Brain microvascular endothelial cell (primary cell): ENCODE results near the gene CCNB3.

Source experiments
- DNase-seq: peaks from one replicate; pipeline ENCODE4 v3.0.0-alpha.2; 2020
- H3K27ac ChIP-seq: fragments of 250-450 bp; sonication (Bioruptor Pico); 2 replicates; pipeline ENCODE4 v1.5.1; 2020; ENCODE audit warnings: mild to moderate bottlenecking, moderate library complexity
- H3K27me3 ChIP-seq: fragments of 250-450 bp; sonication (Bioruptor Pico); replicated peaks from 2 replicates; pipeline ENCODE4 v1.5.1; 2020; ENCODE audit warnings: mild to moderate bottlenecking
- H3K36me3 ChIP-seq: fragments of 250-450 bp; sonication (Bioruptor Pico); replicated peaks from 2 replicates; pipeline ENCODE4 v1.5.1; 2020; ENCODE audit warnings: mild to moderate bottlenecking
- H3K4me3 ChIP-seq: 2 replicates; pipeline ENCODE4 v1.5.1; 2011; ENCODE audit warnings: low read depth, mild to moderate bottlenecking, control low read depth, low read length, moderate library complexity
- in situ Hi-C: cut with HindIII; loops from 2 replicates; pipeline ENCODE4 v1.10.0; 2017; ENCODE audit warnings: low sequenced_read_pairs, low pct_ligation_motif_present
- TF ChIP-seq, protein P1 (sequence below): IDR thresholded peaks from 2 replicates; pipeline ENCODE4 v1.5.1; 2011; ENCODE audit warnings: low read depth, mild to moderate bottlenecking, moderate library complexity, low read length, control low read depth, inconsistent platforms; ENCODE audit errors: missing control alignments

The CCNB3 gene

GRCh38 chrX:50167366-50167765 lies 37.2 kb upstream of the CCNB3 start:
- TF ChIP-seq, protein P1, sequence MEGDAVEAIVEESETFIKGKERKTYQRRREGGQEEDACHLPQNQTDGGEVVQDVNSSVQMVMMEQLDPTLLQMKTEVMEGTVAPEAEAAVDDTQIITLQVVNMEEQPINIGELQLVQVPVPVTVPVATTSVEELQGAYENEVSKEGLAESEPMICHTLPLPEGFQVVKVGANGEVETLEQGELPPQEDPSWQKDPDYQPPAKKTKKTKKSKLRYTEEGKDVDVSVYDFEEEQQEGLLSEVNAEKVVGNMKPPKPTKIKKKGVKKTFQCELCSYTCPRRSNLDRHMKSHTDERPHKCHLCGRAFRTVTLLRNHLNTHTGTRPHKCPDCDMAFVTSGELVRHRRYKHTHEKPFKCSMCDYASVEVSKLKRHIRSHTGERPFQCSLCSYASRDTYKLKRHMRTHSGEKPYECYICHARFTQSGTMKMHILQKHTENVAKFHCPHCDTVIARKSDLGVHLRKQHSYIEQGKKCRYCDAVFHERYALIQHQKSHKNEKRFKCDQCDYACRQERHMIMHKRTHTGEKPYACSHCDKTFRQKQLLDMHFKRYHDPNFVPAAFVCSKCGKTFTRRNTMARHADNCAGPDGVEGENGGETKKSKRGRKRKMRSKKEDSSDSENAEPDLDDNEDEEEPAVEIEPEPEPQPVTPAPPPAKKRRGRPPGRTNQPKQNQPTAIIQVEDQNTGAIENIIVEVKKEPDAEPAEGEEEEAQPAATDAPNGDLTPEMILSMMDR, result no peak
- H3K4me3 ChIP-seq, result no peak overlapping the region
- no peak for DNase-seq
- no peak overlapping the region for H3K27ac ChIP-seq
- no peaks in the 10 kb centered on the region for H3K27me3 ChIP-seq
- in situ Hi-C loops, result no loop called here
- no peaks in the 10 kb centered on the region for H3K36me3 ChIP-seq

DNA sequence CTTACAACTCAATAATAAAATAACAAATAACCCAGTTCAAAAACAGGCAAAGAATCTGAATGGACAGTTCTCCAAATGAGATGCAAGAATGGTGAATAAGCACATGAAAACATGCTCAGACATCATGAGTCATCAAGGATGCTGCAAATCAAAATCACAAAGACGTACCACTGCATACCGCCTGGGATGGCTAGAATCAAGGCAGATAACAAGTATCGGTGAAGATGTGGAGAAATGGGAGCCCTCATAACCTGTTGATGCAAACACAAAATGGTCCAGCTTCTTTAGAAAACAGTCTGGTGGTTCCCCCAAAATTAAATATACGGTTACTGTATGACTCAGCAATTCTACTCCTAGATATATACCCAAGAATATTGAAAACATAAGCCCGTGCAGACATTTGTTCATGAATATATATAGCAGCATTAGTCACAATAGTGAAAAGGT lies 36.3 kb upstream of the CCNB3 start:
- TF ChIP-seq, protein P1, result no peak
- peak; percentile 36 for DNase-seq
- H3K36me3 ChIP-seq, result no peaks in the 10 kb centered on the region
- no peaks in the 10 kb centered on the region for H3K27me3 ChIP-seq
- no peak overlapping the region for H3K4me3 ChIP-seq
- H3K27ac ChIP-seq, result no peak overlapping the region
- in situ Hi-C loops, result no loop called here

GRCh38 chrX:50169717-50170116 lies 34.8 kb upstream of the CCNB3 start:
- no peak overlapping the region for H3K27ac ChIP-seq
- DNase-seq, result no peak
- TF ChIP-seq, protein P1, result no peak
- no peaks in the 10 kb centered on the region for H3K36me3 ChIP-seq
- no peaks in the 10 kb centered on the region for H3K27me3 ChIP-seq
- no peak overlapping the region for H3K4me3 ChIP-seq
- in situ Hi-C loops, result no loop called here

- DNase-seq, result no peak
- Histone ChIP-seq H3K4me3 (no peak overlapping the region), H3K36me3 (no peaks in the 10 kb centered on the region), H3K27me3 (no peaks in the 10 kb centered on the region), H3K27ac (no peak overlapping the region)
- in situ Hi-C loops, result no loop called here
- TF ChIP-seq, protein P1, result no peak
Measured at GRCh38 chrX:50180073-50180940, 24.3 kb upstream of the CCNB3 start.

DNA sequence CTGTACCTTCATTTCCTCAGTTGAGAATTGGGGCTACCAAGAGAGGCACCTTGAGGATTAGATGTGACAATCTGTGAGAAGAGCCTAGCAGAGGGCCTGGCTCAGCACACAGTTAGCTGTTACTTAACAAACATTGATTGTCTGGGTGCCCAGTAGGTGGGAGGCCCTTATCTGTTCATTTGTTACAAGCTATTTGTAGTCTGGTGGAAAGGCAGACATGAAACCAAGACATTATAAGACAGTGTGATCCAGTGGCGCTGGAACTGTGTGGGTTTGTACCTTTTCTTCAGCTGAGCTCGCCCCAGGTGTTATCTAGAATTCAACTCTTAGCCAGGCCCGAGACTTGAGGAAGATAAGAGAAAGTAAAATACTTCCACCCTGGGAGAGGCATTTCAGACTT lies 20.7 kb upstream of the CCNB3 start:
- no peak for DNase-seq
- Histone ChIP-seq H3K27me3 (no peaks in the 10 kb centered on the region), H3K4me3 (no peak overlapping the region), H3K27ac (no peak overlapping the region), H3K36me3 (no peaks in the 10 kb centered on the region)
- TF ChIP-seq, protein P1, result no peak
- in situ Hi-C loops, result no loop called here
